ENCODE measurements around the gene MPPED1.

The MPPED1 gene

DNA sequence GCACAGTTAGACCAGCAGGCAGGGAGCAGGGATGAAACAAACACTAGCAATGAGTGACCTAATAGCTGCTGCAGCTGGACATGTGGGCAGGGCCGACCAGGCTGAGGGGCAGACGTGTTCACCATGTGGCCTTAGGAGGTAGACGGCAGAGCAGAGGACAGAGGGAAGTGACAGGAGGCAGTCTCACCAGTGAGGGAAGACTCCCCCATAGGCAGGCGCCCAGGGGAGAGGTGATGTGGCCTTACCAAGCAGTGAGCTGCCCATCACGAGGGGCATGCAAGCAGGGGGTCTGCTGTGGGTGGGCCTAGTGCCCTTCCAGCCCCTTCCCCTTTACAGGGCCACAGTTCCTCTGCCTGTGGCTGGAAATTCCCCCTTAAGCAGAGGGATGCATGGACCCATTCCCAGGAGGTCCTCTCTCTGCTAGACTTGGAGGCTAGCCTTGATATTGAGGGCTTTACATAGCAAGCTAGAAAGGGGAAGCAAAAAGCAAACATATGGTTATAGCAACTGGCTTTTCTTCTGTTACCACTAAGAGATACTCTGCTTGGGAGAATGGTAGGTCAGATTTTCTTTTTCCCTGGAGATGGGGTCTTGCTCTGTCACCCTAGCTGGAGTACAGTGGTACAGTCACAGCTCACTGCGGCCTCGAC, 67.6 kb downstream of the MPPED1 start:
- no peak for DNase-seq

DNA sequence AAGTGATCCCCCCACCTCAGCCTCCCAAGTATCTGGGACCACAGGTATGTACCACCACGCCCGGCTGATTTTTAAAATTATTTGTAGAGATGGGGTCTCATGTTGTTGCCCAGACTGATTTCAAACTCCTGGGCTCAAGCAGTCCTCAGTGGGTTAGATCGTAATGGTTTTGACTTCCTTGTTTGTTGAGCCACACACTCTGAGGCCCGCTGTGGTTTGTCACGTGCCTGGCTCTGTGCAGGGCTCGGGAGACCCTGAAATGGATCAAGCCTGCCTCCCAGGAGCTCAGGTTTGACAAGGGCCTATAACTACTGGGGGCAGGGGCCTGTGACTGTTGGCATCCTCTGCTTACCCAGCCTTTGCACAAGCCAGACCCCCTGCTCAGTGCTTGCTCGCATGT, 68.1 kb downstream of the MPPED1 start:
- DNase-seq, result no peak

DNA sequence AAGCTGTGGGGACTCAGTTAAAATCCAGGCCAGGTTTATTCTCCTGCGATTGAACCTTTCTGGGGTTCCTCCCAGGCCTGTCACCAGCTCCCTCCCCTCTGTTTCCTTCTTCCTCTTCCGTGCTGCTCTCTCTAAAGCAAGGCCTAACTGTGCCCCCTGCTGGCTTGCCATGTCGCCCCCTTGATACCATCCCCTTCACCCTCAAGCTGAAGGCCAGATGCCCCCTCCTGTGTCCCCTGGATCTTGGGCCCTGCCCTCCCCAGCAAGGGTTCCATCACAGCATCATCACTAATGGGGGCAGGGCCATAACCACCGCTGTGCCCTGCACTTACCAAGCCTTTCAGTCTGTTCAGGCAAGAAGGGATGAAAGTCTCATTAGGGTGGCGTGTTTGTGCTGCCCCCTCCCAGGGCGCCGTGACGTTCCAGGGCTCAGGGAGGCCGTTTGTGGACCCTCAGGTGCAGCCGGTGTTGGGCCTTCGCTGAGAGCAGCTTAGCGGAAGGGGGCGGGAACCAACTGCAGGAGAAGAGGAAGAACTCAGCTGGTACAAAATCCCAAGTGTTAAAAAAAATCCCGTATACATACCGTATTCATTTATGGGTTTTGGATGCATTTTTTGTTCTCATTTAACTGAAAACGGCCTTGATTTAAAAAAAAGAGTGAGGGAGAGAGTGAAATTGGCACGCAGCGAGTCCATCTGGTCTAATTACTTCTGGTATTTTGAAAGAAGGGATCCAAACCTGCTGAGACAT, 69.9 kb downstream of the MPPED1 start:
- peak; percentile 26 for DNase-seq

DNA sequence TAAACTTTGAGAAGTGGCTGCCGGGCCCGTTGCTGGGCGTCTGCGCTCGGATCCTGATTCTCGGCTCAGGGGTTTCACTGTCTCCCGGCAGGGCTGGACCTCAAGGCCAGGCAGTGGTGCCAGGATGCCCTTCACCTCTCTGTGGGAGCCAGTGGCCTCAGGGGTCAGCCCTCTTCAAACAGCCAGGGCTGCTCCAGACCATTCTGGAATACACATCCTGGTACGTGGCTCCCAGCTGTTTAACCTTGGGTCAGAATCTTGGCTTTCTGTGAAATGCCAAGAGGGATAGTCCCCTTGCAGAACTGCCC, 70.5 kb downstream of the MPPED1 start:
- no peak for DNase-seq

GRCh38 chr22:43483266-43483665, 71.5 kb downstream of the MPPED1 start:
- no peak for DNase-seq

- no peak for DNase-seq
Measured at GRCh38 chr22:43483669-43484068, 71.9 kb downstream of the MPPED1 start.

GRCh38 chr22:43484227-43484626, 72.4 kb downstream of the MPPED1 start:
- no peak for DNase-seq

DNA sequence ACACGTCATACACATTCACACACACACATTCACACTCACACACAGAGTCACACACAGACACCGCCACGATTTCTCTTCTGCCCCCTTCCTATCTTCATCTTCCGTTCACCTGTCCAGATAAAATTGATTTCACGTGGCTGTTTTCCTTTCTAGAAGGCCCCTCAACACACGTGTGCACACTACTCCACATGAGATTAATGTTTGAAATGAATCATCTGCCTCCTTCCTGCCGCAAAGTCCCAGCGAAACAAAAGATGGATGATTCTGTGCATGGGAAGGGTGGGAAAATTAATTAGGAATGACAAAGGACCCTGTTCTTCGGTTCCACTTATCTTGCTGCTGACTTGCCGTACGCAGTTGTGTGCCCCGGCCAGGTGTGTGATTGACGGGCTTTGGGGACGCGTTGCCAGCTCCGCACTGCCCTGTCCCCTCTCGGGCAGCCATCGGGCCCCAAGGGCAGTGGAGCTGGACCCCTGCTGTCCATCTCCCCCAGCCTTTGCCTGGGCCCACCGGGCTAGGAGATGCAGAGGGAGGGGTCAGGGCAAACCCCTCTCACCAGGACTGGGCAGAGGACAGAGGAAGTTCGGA, 73.8 kb downstream of the MPPED1 start:
- no peak for DNase-seq

DNA sequence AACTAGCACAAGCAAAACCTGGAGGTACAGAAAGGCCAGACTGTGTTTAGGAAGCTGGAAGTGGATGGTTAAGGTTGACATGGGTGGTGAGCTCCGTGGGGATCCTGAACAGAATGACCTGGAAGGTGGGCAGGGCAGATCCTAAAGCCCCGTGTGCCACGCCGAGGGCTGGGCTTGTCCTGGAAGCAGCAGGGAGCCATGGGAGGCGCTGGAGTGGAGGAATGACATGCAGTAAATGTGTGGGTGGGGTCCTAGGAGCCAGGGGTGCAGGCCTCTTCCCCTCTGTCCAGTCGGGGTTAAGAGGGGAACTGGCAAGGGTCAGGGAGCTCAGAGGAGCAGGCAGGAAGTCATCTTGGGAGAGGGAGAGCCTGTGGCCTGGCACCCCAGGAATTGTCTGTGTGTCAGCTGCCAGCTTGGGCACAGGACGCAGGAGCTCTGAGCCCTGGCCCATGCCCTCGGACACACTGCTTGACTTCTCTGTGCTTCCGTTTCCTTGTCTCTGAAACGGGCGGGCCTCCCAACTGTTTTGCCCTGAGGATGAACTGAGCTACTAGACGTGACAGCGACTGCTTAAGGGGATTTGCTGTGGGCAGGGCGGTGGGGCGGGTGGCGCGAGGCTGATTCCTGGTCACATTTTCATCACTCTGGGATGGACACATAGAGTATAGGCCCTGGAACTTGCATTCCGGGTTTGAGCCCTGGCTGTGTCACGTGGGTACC, 75.7 kb downstream of the MPPED1 start:
- DNase-seq, result no peak

GRCh38 chr22:43488031-43488866, 76.4 kb downstream of the MPPED1 start:
- no peak for DNase-seq

DNA sequence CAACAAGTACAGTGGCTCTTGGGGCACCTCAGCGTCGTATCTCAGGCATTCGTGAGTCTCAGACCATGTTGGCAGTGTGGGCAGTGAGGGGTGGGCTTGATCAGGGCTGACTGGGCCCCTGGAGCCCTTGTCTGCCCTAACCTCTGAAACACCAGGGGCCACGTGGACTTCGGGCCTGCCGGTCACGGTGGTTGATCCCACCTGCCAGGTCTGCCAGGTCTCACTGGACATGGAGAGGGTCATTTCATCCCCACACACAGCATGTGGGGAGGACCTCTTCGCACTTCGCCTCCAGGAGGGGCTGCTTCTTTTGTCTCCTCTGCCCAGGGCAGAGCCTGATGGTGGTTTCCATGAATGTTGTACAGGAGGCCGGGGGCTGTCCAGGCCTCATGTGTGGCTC, 77.1 kb downstream of the MPPED1 start:
- DNase-seq, result no peak

- DNase-seq, result no peak
Measured at GRCh38 chr22:43490311-43490710, 78.5 kb downstream of the MPPED1 start.

DNA sequence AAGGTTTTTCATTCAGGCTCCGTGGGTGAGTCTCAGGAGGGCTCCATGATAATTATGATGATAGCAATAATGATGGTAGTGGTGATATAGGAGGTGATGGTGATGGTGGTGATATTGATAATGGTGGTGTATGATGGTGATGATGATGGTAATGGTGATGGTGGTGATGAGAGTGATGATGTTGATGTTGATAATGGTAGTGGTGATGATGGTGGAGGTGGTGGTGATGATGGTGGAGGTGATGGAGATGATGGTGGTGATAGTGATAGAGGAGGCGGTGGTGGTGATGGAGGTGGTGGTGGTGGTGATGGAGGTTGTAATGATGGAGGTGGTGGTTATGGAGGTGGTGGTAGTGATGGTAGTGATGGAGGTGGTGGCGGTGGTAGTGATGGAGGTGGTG, 79.4 kb downstream of the MPPED1 start:
- no peak for DNase-seq

DNA sequence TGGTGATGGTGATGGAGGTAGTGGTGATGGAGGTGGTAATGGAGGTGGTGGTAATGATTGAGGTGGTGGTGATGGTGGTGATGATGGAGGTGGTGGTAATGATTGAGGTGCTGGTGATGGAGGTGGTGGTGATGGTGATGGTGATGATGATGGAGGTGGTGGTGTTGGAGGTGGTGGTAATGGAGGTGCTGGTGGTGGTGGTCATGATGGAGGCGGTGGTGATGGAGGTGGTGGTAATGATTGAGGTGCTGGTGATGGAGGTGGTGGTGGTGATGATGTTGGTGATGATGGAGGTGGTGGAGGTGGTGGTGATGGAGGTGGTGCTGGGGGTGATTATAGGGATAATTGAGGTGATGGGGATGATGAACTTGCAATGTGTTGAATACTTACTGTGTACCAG, 79.9 kb downstream of the MPPED1 start:
- no peak for DNase-seq

- no peak for DNase-seq
Measured at GRCh38 chr22:43493297-43493696, 81.5 kb downstream of the MPPED1 start.

- no peak for DNase-seq
Measured at GRCh38 chr22:43497956-43498855, 86.4 kb downstream of the MPPED1 start.

GRCh38 chr22:43498856-43499253, 87.0 kb downstream of the MPPED1 start:
- no peak for DNase-seq

GRCh38 chr22:43500792-43501785, 89.3 kb downstream of the MPPED1 start:
- no peak for DNase-seq

GRCh38 chr22:43501878-43502277, 90.1 kb downstream of the MPPED1 start:
- no peak for DNase-seq

- no peak for DNase-seq
Measured at GRCh38 chr22:43502306-43502874, 90.6 kb downstream of the MPPED1 start.

All from CD4-positive, alpha-beta T cell treated with Interleukin-21 for 1 hour (primary cell).